ENCODE results near the gene CCDC191.

DNA sequence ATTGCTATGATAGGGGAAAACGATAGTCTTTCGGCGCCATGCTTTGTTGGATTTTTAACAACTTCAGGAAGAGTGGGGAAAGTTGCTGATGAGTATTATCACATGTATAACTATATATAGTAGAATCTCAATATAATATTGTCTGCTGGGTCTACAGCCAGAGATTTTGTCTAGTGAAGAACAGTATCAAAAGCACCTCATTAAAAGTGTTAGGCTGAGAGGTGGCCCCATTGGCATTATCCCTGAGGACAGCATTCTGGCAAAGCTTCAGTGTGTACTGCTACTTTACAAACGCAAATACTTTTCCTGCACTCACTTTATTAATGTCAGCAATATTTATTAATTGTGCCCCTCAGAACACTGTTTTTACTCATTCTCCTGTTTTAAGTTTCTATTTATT, 12.0 kb upstream of the CCDC191 start:
- TF ChIP-seq POLR2AphosphoS5 (IDR thresholded peaks at IDR 0.05) = no peak
- TF ChIP-seq, protein P1, sequence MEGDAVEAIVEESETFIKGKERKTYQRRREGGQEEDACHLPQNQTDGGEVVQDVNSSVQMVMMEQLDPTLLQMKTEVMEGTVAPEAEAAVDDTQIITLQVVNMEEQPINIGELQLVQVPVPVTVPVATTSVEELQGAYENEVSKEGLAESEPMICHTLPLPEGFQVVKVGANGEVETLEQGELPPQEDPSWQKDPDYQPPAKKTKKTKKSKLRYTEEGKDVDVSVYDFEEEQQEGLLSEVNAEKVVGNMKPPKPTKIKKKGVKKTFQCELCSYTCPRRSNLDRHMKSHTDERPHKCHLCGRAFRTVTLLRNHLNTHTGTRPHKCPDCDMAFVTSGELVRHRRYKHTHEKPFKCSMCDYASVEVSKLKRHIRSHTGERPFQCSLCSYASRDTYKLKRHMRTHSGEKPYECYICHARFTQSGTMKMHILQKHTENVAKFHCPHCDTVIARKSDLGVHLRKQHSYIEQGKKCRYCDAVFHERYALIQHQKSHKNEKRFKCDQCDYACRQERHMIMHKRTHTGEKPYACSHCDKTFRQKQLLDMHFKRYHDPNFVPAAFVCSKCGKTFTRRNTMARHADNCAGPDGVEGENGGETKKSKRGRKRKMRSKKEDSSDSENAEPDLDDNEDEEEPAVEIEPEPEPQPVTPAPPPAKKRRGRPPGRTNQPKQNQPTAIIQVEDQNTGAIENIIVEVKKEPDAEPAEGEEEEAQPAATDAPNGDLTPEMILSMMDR (IDR thresholded peaks at IDR 0.05) = no peak

Data from esophagus muscularis mucosa (tissue), 3 donors.